IMR-90 (cell line): Measurements from ENCODE around the gene RIMBP3C. TPM values are rescaled to one million over a fixed set of nuclear protein-coding genes. Genes with fewer than 3 reads are reported as not detected.
A peak's percentile ranks its signal among the peaks of the same experiment; 100 is the strongest.

ENCODE experiments used
- ATAC-seq: fragments of 200-7000 bp; cut with Tn5 transposase; 2 replicates; pipeline ENCODE4 v1.9.1; 2020; ENCODE audit warnings: low read depth, mild to moderate bottlenecking, moderate library complexity
- BruUV-seq: library from RNA; stranded (reverse); fragments of 400-500 nt; replicated peaks from 2 replicates; lab custom pipeline; 2021; lab: Mats Ljungman, UMichigan
- CTCF ChIA-PET: fragments of 300-600 bp; formaldehyde crosslinking; extraction: SDS; loops from one replicate; lab custom pipeline; 2021; ENCODE audit warnings: antibody characterized with exemption; lab: Yijun Ruan, JAX
- POLR2A ChIA-PET: fragments of 300-600 bp; sonication (Branson Sonifier 250); formaldehyde crosslinking; loops from one replicate; lab custom pipeline; 2022; ENCODE audit warnings: antibody characterized with exemption; ENCODE audit not compliant: unreplicated experiment; lab: Charles Lee
- DNase-seq: peaks from one replicate; pipeline ENCODE4 v3.0.0; 2013
- H2AFZ ChIP-seq: replicated peaks from 2 replicates; pipeline ENCODE3; 2013; ENCODE audit warnings: low read length, mild to moderate bottlenecking; ENCODE audit not compliant: poor library complexity
- H2AK5ac ChIP-seq: 2 replicates; pipeline ENCODE4 v1.6.1; 2013; ENCODE audit warnings: low read depth, low read length, inconsistent platforms
- H2AK9ac ChIP-seq: replicated peaks from 2 replicates; pipeline ENCODE3; 2013; ENCODE audit warnings: mild to moderate bottlenecking, low read depth, low read length, moderate library complexity; ENCODE audit not compliant: poor library complexity
- H2BK120ac ChIP-seq: 2 replicates; pipeline ENCODE4 v1.6.1; 2013; ENCODE audit warnings: low read depth, low read length, inconsistent platforms
- H2BK15ac ChIP-seq: 3 replicates; pipeline ENCODE4 v1.6.1; 2013; ENCODE audit warnings: low read depth, low read length, inconsistent platforms
- H2BK20ac ChIP-seq: 2 replicates; pipeline ENCODE4 v1.6.1; 2013; ENCODE audit warnings: low read depth, mild to moderate bottlenecking, inconsistent platforms, low read length, moderate library complexity
- H2BK5ac ChIP-seq: 2 replicates; pipeline ENCODE4 v1.6.1; 2013; ENCODE audit warnings: mild to moderate bottlenecking, low read depth, low read length, inconsistent platforms; ENCODE audit not compliant: poor library complexity, severe bottlenecking
- H3K14ac ChIP-seq: replicated peaks from 2 replicates; pipeline ENCODE4 v1.6.1; 2013; ENCODE audit warnings: low read depth, low read length, inconsistent platforms
- H3K18ac ChIP-seq: 2 replicates; pipeline ENCODE4 v1.6.1; 2013; ENCODE audit warnings: low read depth, low read length, control low read depth
- H3K23ac ChIP-seq: 2 replicates; pipeline ENCODE4 v1.6.1; 2013; ENCODE audit warnings: low read depth, low read length, inconsistent platforms
- H3K27ac ChIP-seq: 2 replicates; pipeline ENCODE4 v1.5.1; 2013; ENCODE audit warnings: mild to moderate bottlenecking, control low read depth, low read length; ENCODE audit not compliant: insufficient read depth
- H3K27me3 ChIP-seq: 2 replicates; pipeline ENCODE4 v1.6.1; 2013; ENCODE audit warnings: low read length; ENCODE audit not compliant: control insufficient read depth, insufficient read depth
- H3K36me3 ChIP-seq: 2 replicates; pipeline ENCODE4 v1.6.1; 2013; ENCODE audit warnings: low read length, mixed read lengths; ENCODE audit not compliant: control insufficient read depth, insufficient read depth
- H3K4ac ChIP-seq: 2 replicates; pipeline ENCODE4 v1.6.1; 2013; ENCODE audit warnings: low read depth, low read length, inconsistent platforms
- H3K4me1 ChIP-seq: 2 replicates; pipeline ENCODE4 v1.6.1; 2013; ENCODE audit warnings: low read length, mixed read lengths; ENCODE audit not compliant: control insufficient read depth, insufficient read depth
- H3K4me2 ChIP-seq: 2 replicates; pipeline ENCODE4 v1.6.1; 2013; ENCODE audit warnings: low read depth, mild to moderate bottlenecking, control low read depth, low read length, moderate library complexity
- H3K4me3 ChIP-seq: 2 replicates; pipeline ENCODE4 v1.5.1; 2013; ENCODE audit warnings: low read depth, mild to moderate bottlenecking, control low read depth, low read length, moderate library complexity; ENCODE audit not compliant: insufficient read depth
- H3K56ac ChIP-seq: 2 replicates; pipeline ENCODE4 v1.6.1; 2013; ENCODE audit warnings: low read length, inconsistent platforms; ENCODE audit not compliant: insufficient read depth; ENCODE audit errors: extremely low read depth
- H3K79me1 ChIP-seq, 2 experiments: 2 replicates each; pipeline ENCODE4 v1.6.1; 2013; ENCODE audit warnings: low read length in 2 of 2, inconsistent platforms in 1 of 2, low read depth in 1 of 2
- H3K9ac ChIP-seq: 2 replicates; pipeline ENCODE4 v1.6.1; 2013; ENCODE audit warnings: low read depth, low read length, control low read depth
- H3K9me1 ChIP-seq: 2 replicates; pipeline ENCODE4 v1.6.1; 2013; ENCODE audit warnings: low read length, inconsistent platforms; ENCODE audit not compliant: insufficient read depth
- H3K9me3 ChIP-seq: 2 replicates; pipeline ENCODE4 v1.6.1; 2013; ENCODE audit warnings: low read length; ENCODE audit not compliant: control insufficient read depth, insufficient read depth
- H4K20me1 ChIP-seq: 2 replicates; pipeline ENCODE4 v1.6.1; 2013; ENCODE audit warnings: low read length, inconsistent platforms; ENCODE audit not compliant: insufficient read depth
- H4K5ac ChIP-seq: 2 replicates; pipeline ENCODE4 v1.6.1; 2013; ENCODE audit warnings: mild to moderate bottlenecking, low read depth, low read length, control low read depth
- H4K8ac ChIP-seq, 2 experiments: 2 replicates each; pipeline ENCODE4 v1.6.1; 2013; ENCODE audit warnings: low read depth in 2 of 2, low read length in 2 of 2, control low read depth in 1 of 2, inconsistent platforms in 1 of 2
- H4K91ac ChIP-seq: 2 replicates; pipeline ENCODE4 v1.6.1; 2013; ENCODE audit warnings: low read depth, low read length, inconsistent platforms; ENCODE audit not compliant: insufficient read depth
- BHLHE40 ChIP-seq: fragments of 150-350 bp; IDR thresholded peaks from 2 replicates; pipeline ENCODE4 v1.6.1; 2016; ENCODE audit warnings: mild to moderate bottlenecking, low read depth, low read length
- CEBPB ChIP-seq: IDR thresholded peaks from 2 replicates; pipeline ENCODE4 v1.6.1; 2012; ENCODE audit warnings: low read depth, low read length, improper control_type of control experiment
- FOS ChIP-seq: fragments of 150-350 bp; IDR thresholded peaks from 2 replicates; pipeline ENCODE4 v1.6.1; 2016; ENCODE audit warnings: low read depth, low read length
- MAFK ChIP-seq: IDR thresholded peaks from 2 replicates; pipeline ENCODE4 v1.6.1; 2012; ENCODE audit warnings: low read depth, low read length, improper control_type of control experiment
- MAZ ChIP-seq: IDR thresholded peaks from 2 replicates; pipeline ENCODE4 v1.6.1; 2012; ENCODE audit warnings: low read depth, mild to moderate bottlenecking, low read length, improper control_type of control experiment, moderate library complexity, borderline replicate concordance
- MXI1 ChIP-seq: IDR thresholded peaks from 2 replicates; pipeline ENCODE4 v1.6.1; 2012; ENCODE audit warnings: low read depth, mild to moderate bottlenecking, low read length, moderate library complexity, borderline replicate concordance
- NFE2L2 ChIP-seq: fragments of 150-350 bp; IDR thresholded peaks from 2 replicates; pipeline ENCODE4 v1.6.1; 2016; ENCODE audit warnings: low read depth, mild to moderate bottlenecking, low read length
- POLR2A ChIP-seq: IDR thresholded peaks from 2 replicates; pipeline ENCODE4 v1.6.1; 2012; ENCODE audit warnings: mild to moderate bottlenecking, low read depth, low read length
- RAD21 ChIP-seq: IDR thresholded peaks from 2 replicates; pipeline ENCODE4 v1.6.1; 2012; ENCODE audit warnings: low read length, improper control_type of control experiment
- RCOR1 ChIP-seq: IDR thresholded peaks from 2 replicates; pipeline ENCODE4 v1.6.1; 2012; ENCODE audit warnings: mild to moderate bottlenecking, low read length, improper control_type of control experiment; ENCODE audit not compliant: insufficient replicate concordance
- SMC3 ChIP-seq: fragments of 150-350 bp; IDR thresholded peaks from 2 replicates; pipeline ENCODE4 v1.6.1; 2016; ENCODE audit warnings: low read depth, mild to moderate bottlenecking, antibody characterized with exemption, low read length, moderate library complexity
- WGBS, 2 experiments: methylation state at CpG; one replicate each; pipeline versions ENCODE4 v1.1.5 to v1.1.7; 2013; ENCODE audit warnings: missing lambda C conversion rate in 2 of 2; ENCODE audit not compliant: insufficient read length in 1 of 2; ENCODE audit errors: extremely low coverage in 2 of 2; 5-methylcytosine and 5-hydroxymethylcytosine counted together
- dilution Hi-C: fragments of 300-500 bp; cut with HindIII; formaldehyde crosslinking; loops from one replicate; pipeline ENCODE4 v1.14.3; 2018; ENCODE audit warnings: low sequenced_read_pairs; ENCODE audit not compliant: unreplicated experiment
- in situ Hi-C: fragments of 300-500 bp; cut with MboI; formaldehyde crosslinking; loops from 3 replicates; pipeline ENCODE4 v1.14.3; 2019; ENCODE audit warnings: low sequenced_read_pairs, inconsistent platforms, mixed read lengths
- intact Hi-C: fragments of 100-400 bp; cut with micrococcal nuclease; formaldehyde crosslinking; loops from 2 replicates; pipeline ENCODE4 v1.10.0; 2022
- polyA plus RNA-seq, 3 experiments: library from polyadenylated mRNA; depleted of rRNA; stranded (reverse); fragments of >200 nt; gene quantifications; 2 replicates each; pipeline ENCODE4 v1.2.3, GENCODE V29; 2012; ENCODE audit warnings: low replicate concordance in 1 of 3
- total RNA-seq: library from RNA; depleted of rRNA; stranded (reverse); fragments of >200 nt; gene quantifications from 2 replicates; pipeline ENCODE4 v1.2.3, GENCODE V29; 2012
- TF ChIP-seq, protein P1 (sequence below): fragments of 150-350 bp; IDR thresholded peaks from 2 replicates; pipeline ENCODE4 v1.6.1; 2016; ENCODE audit warnings: low read depth, mild to moderate bottlenecking, low read length, moderate library complexity, borderline replicate concordance
- TF ChIP-seq, protein P2 (sequence below): conservative IDR thresholded peaks from 2 replicates; pipeline ENCODE4 v1.5.1; 2012; ENCODE audit warnings: mild to moderate bottlenecking, low read depth, low read length, improper control_type of control experiment
- TF ChIP-seq, protein P3 (sequence below): fragments of 150-350 bp; IDR thresholded peaks from 2 replicates; pipeline ENCODE4 v1.6.1; 2017; ENCODE audit warnings: mild to moderate bottlenecking, antibody characterized with exemption, low read length, low read depth

The RIMBP3C gene
- total and polyA plus RNA-seq, 2 of the 4 experiments (the other 2 are of a cell fraction) = 0.05 to 0.36 TPM

DNA sequence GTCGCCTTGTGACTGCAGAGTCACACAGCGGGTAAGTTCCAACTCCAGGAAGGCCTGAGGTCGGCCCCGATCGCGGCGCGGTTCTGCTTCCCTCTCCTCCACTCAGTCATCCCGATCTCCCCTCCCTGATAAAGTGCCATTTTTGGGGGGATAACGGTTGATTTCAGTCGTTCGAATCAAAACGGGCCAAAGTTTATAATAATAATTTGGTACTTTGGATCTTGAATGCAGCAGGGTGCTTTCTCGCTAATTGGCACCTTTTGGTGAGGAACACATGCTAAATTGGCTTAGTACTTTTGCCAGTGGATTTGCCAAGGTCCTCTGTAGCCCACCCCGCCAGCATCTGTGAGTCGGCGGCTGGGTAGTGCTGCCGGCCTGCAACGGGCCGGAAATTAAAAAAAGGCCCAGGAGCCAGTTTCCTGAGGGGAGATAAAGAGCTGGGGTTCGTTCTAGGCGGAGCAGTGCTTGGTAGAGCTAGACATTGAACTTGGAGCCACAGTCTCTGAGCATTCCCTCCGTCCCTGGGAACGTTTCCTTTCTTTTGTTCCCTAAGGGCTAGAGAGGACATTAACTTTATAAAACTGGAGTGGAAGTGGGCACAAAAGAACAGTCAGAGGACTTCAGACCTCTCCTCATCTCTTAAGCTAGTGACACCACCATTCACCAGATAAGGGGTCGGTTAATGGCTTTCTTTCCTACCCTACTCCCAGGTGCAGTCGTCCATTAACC is 17.2 kb upstream of the RIMBP3C start:
- Histone ChIP-seq H3K27ac (peak overlapping the region; percentile 98), H3K79me1 (peaks cover 2 to 38% of the 10 kb centered on the region in 2 experiments; a peak in 3 of 4 replicates), H3K9ac (peak overlapping the region; percentile 94), H3K4me1 (peaks cover 9% of the 10 kb centered on the region), H3K27me3 (no peaks in the 10 kb centered on the region), H4K91ac (peak overlapping the region; percentile 63), H3K4me3 (peak overlapping the region; percentile 98), H3K56ac (peak overlapping the region; percentile 90), H2AK5ac (peak overlapping the region; percentile 91), H3K4ac (peak overlapping the region; percentile 74), H4K5ac (no peak overlapping the region), H2BK120ac (no peak overlapping the region), H3K23ac (peak overlapping the region; percentile 90), H3K9me3 (no peaks in the 10 kb centered on the region), H3K9me1 (peaks cover 38% of the 10 kb centered on the region), H2AFZ (peak overlapping the region; percentile 93), H2AK9ac (peak overlapping the region; percentile 96), H3K18ac (peak overlapping the region; percentile 10; the same call in 1 of the 2 replicates), H4K8ac (peak overlapping the region; percentile 81 to 94; a peak in 3 of 4 replicates), H4K20me1 (peaks cover 55% of the 10 kb centered on the region), H3K36me3 (no peaks in the 10 kb centered on the region), H2BK15ac (no peak overlapping the region), H3K14ac (peak overlapping the region; percentile 75), H3K4me2 (peak overlapping the region; percentile 99), H2BK20ac (no peak overlapping the region), H2BK5ac (peak overlapping the region; percentile 36)
- DNase-seq = peak; percentile 24
- in situ Hi-C loops (no loop called here), intact Hi-C loops (no loop called here), dilution Hi-C loops (no loop called here)
- TF ChIP-seq, protein P1, sequence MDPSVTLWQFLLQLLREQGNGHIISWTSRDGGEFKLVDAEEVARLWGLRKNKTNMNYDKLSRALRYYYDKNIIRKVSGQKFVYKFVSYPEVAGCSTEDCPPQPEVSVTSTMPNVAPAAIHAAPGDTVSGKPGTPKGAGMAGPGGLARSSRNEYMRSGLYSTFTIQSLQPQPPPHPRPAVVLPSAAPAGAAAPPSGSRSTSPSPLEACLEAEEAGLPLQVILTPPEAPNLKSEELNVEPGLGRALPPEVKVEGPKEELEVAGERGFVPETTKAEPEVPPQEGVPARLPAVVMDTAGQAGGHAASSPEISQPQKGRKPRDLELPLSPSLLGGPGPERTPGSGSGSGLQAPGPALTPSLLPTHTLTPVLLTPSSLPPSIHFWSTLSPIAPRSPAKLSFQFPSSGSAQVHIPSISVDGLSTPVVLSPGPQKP = no peak
- TF ChIP-seq SMC3 = no peak
- peak; percentile 5; the same call in 1 of the 2 replicates for TF ChIP-seq MAZ
- TF ChIP-seq MXI1 = no peak
- TF ChIP-seq, protein P2, sequence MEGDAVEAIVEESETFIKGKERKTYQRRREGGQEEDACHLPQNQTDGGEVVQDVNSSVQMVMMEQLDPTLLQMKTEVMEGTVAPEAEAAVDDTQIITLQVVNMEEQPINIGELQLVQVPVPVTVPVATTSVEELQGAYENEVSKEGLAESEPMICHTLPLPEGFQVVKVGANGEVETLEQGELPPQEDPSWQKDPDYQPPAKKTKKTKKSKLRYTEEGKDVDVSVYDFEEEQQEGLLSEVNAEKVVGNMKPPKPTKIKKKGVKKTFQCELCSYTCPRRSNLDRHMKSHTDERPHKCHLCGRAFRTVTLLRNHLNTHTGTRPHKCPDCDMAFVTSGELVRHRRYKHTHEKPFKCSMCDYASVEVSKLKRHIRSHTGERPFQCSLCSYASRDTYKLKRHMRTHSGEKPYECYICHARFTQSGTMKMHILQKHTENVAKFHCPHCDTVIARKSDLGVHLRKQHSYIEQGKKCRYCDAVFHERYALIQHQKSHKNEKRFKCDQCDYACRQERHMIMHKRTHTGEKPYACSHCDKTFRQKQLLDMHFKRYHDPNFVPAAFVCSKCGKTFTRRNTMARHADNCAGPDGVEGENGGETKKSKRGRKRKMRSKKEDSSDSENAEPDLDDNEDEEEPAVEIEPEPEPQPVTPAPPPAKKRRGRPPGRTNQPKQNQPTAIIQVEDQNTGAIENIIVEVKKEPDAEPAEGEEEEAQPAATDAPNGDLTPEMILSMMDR = no peak
- no peak for TF ChIP-seq CEBPB
- TF ChIP-seq RCOR1 = no peak
- TF ChIP-seq, protein P3, sequence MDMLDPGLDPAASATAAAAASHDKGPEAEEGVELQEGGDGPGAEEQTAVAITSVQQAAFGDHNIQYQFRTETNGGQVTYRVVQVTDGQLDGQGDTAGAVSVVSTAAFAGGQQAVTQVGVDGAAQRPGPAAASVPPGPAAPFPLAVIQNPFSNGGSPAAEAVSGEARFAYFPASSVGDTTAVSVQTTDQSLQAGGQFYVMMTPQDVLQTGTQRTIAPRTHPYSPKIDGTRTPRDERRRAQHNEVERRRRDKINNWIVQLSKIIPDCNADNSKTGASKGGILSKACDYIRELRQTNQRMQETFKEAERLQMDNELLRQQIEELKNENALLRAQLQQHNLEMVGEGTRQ = no peak
- TF ChIP-seq RAD21 = no peak
- TF ChIP-seq POLR2A = peak; percentile 55
- no peak for TF ChIP-seq NFE2L2
- no peak for TF ChIP-seq BHLHE40
- no peak for TF ChIP-seq MAFK
- no peak for TF ChIP-seq FOS
- ATAC-seq = peak; percentile 57
- ChIA-PET CTCF (no interaction called here), POLR2A (interaction anchor here (0.6 kb wide), 1 partner anchor 14 kb away, joined by 15 read pairs; no protein-coding TSS in a partner anchor)
- no TSS peak for BruUV-seq
- 0% methylated on average over 2 of the region's 26 CpGs; no CpG with 5 or more reads in 1 of the 2 experiments for WGBS, 2 experiments
